H1 (cell line): ENCODE results near the gene CDX2. TPM values are rescaled to one million over a fixed set of nuclear protein-coding genes. Genes with fewer than 3 reads are reported as not detected.

Experiments
- CTCF ChIA-PET: fragments of 300-600 bp; sonication (Branson Sonifier 250); formaldehyde crosslinking; loops from one replicate; lab custom pipeline; 2021; ENCODE audit not compliant: partially characterized antibody; lab: Charles Lee
- POLR2A ChIA-PET: fragments of 300-600 bp; sonication (Branson Sonifier 250); formaldehyde crosslinking; loops from one replicate; lab custom pipeline; 2021; ENCODE audit warnings: inconsistent platforms; ENCODE audit not compliant: partially characterized antibody; lab: Charles Lee
- DNase-seq, 2 experiments: peaks; one replicate each; pipeline versions ENCODE4 v3.0.0 to v3.0.0-alpha.2; 2010 to 2022; ENCODE audit warnings: low spot score in 2 of 2, low read depth in 1 of 2, mixed read lengths in 1 of 2
- FAIRE-seq: peaks from 2 replicates; lab custom pipeline; 2011; peaks lifted over from hg19 to GRCh38; lab: Jason Lieb, UNC
- H2AFZ ChIP-seq: 2 replicates; pipeline ENCODE4 v1.8.1; 2012; ENCODE audit warnings: low read length, inconsistent platforms
- H2AK5ac ChIP-seq: 2 replicates; pipeline ENCODE4 v1.6.1; 2013; ENCODE audit warnings: low read depth, low read length
- H2BK120ac ChIP-seq: replicated peaks from 2 replicates; pipeline ENCODE3; 2013; ENCODE audit warnings: low read depth, low read length, inconsistent platforms
- H2BK12ac ChIP-seq: 2 replicates; pipeline ENCODE4 v1.6.1; 2013; ENCODE audit warnings: low read depth, low read length
- H2BK15ac ChIP-seq: 2 replicates; pipeline ENCODE4 v1.6.1; 2013; ENCODE audit warnings: low read length
- H2BK20ac ChIP-seq: 2 replicates; pipeline ENCODE4 v1.6.1; 2013; ENCODE audit warnings: low read length
- H2BK5ac ChIP-seq: 2 replicates; pipeline ENCODE4 v1.6.1; 2013; ENCODE audit warnings: low read depth, low read length
- H3K14ac ChIP-seq: 2 replicates; pipeline ENCODE4 v1.6.1; 2013; ENCODE audit warnings: inconsistent platforms; ENCODE audit not compliant: insufficient read length
- H3K18ac ChIP-seq: 2 replicates; pipeline ENCODE4 v1.6.1; 2013; ENCODE audit warnings: low read length; ENCODE audit errors: extremely low read depth
- H3K23ac ChIP-seq: 2 replicates; pipeline ENCODE4 v1.6.1; 2013; ENCODE audit warnings: inconsistent platforms; ENCODE audit not compliant: insufficient read length
- H3K23me2 ChIP-seq: 2 replicates; pipeline ENCODE4 v1.6.1; 2013; ENCODE audit warnings: low read depth, low read length
- H3K27ac ChIP-seq: 2 replicates; pipeline ENCODE4 v1.6.1; 2011; ENCODE audit warnings: low read depth, low read length, inconsistent platforms
- H3K27me3 ChIP-seq, 4 experiments: replicated peaks in 1 of 4; 1 replicate in 1 of 4; 2 replicates in 3 of 4; pipeline versions ENCODE4 v1.6.1 to v1.8.1; 2011 to 2013; ENCODE audit warnings: low read length in 3 of 4, mild to moderate bottlenecking in 3 of 4, inconsistent platforms in 2 of 4, mixed read lengths in 2 of 4, moderate library complexity in 1 of 4; ENCODE audit not compliant: control insufficient read depth in 3 of 4, insufficient read depth in 3 of 4; ENCODE audit errors: extremely low read depth in 1 of 4
- H3K36me3 ChIP-seq, 4 experiments: 2 replicates each; pipeline versions ENCODE4 v1.6.1 to v1.8.1; 2011 to 2013; ENCODE audit warnings: mild to moderate bottlenecking in 4 of 4, low read length in 3 of 4, moderate library complexity in 2 of 4, control low read depth in 1 of 4, inconsistent platforms in 1 of 4; ENCODE audit not compliant: insufficient read depth in 4 of 4, control insufficient read depth in 2 of 4
- H3K4ac ChIP-seq: replicated peaks from 2 replicates; pipeline ENCODE3; 2013; ENCODE audit warnings: low read length, low read depth, mixed read lengths, inconsistent platforms; ENCODE audit not compliant: insufficient read length
- H3K4me1 ChIP-seq, 4 experiments: replicated peaks in 1 of 4; 1 replicate in 1 of 4; 2 replicates in 3 of 4; pipeline versions ENCODE4 v1.6.1 to v1.8.1; 2011 to 2013; ENCODE audit warnings: low read length in 3 of 4, inconsistent platforms in 2 of 4, mixed read lengths in 1 of 4; ENCODE audit not compliant: insufficient read depth in 4 of 4, control insufficient read depth in 3 of 4
- H3K4me2 ChIP-seq, 2 experiments: 2 replicates each; pipeline versions ENCODE4 v1.6.1 to v1.8.1; 2011 to 2013; ENCODE audit warnings: low read depth in 2 of 2, low read length in 2 of 2, control low read depth in 1 of 2, inconsistent platforms in 1 of 2, mild to moderate bottlenecking in 1 of 2; ENCODE audit not compliant: insufficient read depth in 1 of 2
- H3K4me3 ChIP-seq, 4 experiments: fragments of 200-600, 300-600 bp in 1 of 4; sonication (generic), shearing (Covaris generic), sonication (Bioruptor Twin) in 1 of 4; 2 replicates each; pipeline versions ENCODE4 v1.5.1 to v1.8.1; 2011 to 2016; ENCODE audit warnings: low read length in 4 of 4, low read depth in 3 of 4, control low read depth in 2 of 4, inconsistent platforms in 2 of 4, mild to moderate bottlenecking in 2 of 4, mixed read lengths in 1 of 4, moderate library complexity in 1 of 4; ENCODE audit not compliant: insufficient read depth in 2 of 4; ENCODE audit errors: extremely low read depth in 1 of 4
- H3K56ac ChIP-seq: replicated peaks from 2 replicates; pipeline ENCODE3; 2013; ENCODE audit warnings: low read depth, mild to moderate bottlenecking, mixed read lengths, low read length, inconsistent platforms; ENCODE audit not compliant: insufficient read length
- H3K79me1 ChIP-seq: 2 replicates; pipeline ENCODE4 v1.6.1; 2013; ENCODE audit warnings: low read depth, low read length, control low read depth
- H3K79me2 ChIP-seq, 2 experiments: 2 replicates each; pipeline versions ENCODE4 v1.6.1 to v1.8.1; 2012 to 2013; ENCODE audit warnings: low read length in 2 of 2, mild to moderate bottlenecking in 2 of 2, inconsistent platforms in 1 of 2; ENCODE audit not compliant: insufficient read depth in 2 of 2, control insufficient read depth in 1 of 2
- H3K9ac ChIP-seq, 4 experiments: replicated peaks in 1 of 4; 1 replicate in 1 of 4; 2 replicates in 3 of 4; pipeline versions ENCODE4 v1.6.1 to v1.8.1; 2011 to 2013; ENCODE audit warnings: low read depth in 3 of 4, low read length in 3 of 4, control low read depth in 2 of 4, mild to moderate bottlenecking in 2 of 4, moderate library complexity in 2 of 4, inconsistent platforms in 1 of 4; ENCODE audit errors: extremely low read depth in 1 of 4
- H3K9me3 ChIP-seq, 2 experiments: 2 replicates each; pipeline versions ENCODE4 v1.6.1 to v1.8.1; 2012 to 2013; ENCODE audit warnings: mild to moderate bottlenecking in 2 of 2, moderate library complexity in 2 of 2, control low read depth in 1 of 2, inconsistent platforms in 1 of 2, low read depth in 1 of 2, low read length in 1 of 2, mixed read lengths in 1 of 2; ENCODE audit not compliant: insufficient read depth in 2 of 2
- H4K20me1 ChIP-seq, 2 experiments: replicated peaks in 1 of 2; 2 replicates each; pipeline versions ENCODE3 to v1.8.1; 2011 to 2013; ENCODE audit warnings: inconsistent platforms in 2 of 2, low read length in 2 of 2, mild to moderate bottlenecking in 1 of 2; ENCODE audit not compliant: insufficient read depth in 2 of 2, control insufficient read depth in 1 of 2
- H4K5ac ChIP-seq: 2 replicates; pipeline ENCODE4 v1.6.1; 2013; ENCODE audit warnings: low read length, low read depth, mixed read lengths, inconsistent platforms; ENCODE audit not compliant: insufficient read length
- H4K8ac ChIP-seq: 2 replicates; pipeline ENCODE4 v1.8.0; 2013; ENCODE audit warnings: mild to moderate bottlenecking, moderate library complexity, low read length, inconsistent platforms; ENCODE audit not compliant: insufficient read depth; ENCODE audit errors: extremely low read depth
- H4K91ac ChIP-seq: replicated peaks from 2 replicates; pipeline ENCODE3; 2013; ENCODE audit warnings: low read length, mixed read lengths, inconsistent platforms; ENCODE audit not compliant: insufficient read length
- EZH2 ChIP-seq: fragments of 200-600 bp; sonication (generic); IDR thresholded peaks from 2 replicates; pipeline ENCODE4 v1.7.1; 2012; ENCODE audit warnings: low read depth, mild to moderate bottlenecking, moderate library complexity, low read length, inconsistent platforms; ENCODE audit not compliant: severe bottlenecking
- POLR2AphosphoS5 ChIP-seq: IDR thresholded peaks from 2 replicates; pipeline ENCODE4 v1.6.1; 2011; ENCODE audit warnings: low read depth, low read length
- SP2 ChIP-seq: IDR thresholded peaks from 2 replicates; pipeline ENCODE4 v1.6.1; 2012; ENCODE audit warnings: mild to moderate bottlenecking, low read length, inconsistent platforms
- SUZ12 ChIP-seq: fragments of 200-600 bp; sonication (generic); IDR thresholded peaks from 2 replicates; pipeline ENCODE4 v1.6.1; 2012; ENCODE audit warnings: mild to moderate bottlenecking, inconsistent platforms, low read length, moderate library complexity, mixed read lengths
- WGBS, 2 experiments: shearing (Covaris generic) in 1 of 2; methylation state at CpG; one replicate each; pipeline versions ENCODE4 v1.1.6 to v1.1.7; 2013 to 2015; ENCODE audit warnings: low lambda C conversion rate in 2 of 2, mixed read lengths in 2 of 2, inconsistent platforms in 1 of 2, low coverage in 1 of 2, missing lambda C conversion rate in 1 of 2; ENCODE audit not compliant: insufficient replicate concordance in 2 of 2, insufficient coverage in 1 of 2, insufficient read length in 1 of 2; ENCODE audit errors: extremely low coverage in 1 of 2, missing lambda C conversion rate in 1 of 2; 5-methylcytosine and 5-hydroxymethylcytosine counted together
- polyA plus RNA-seq, 7 experiments: library from polyadenylated mRNA; depleted of rRNA in 3 of 7; stranded (reverse) in 5 of 7; unstranded in 2 of 7; fragments of >200 nt in 5 of 7; fragments of 200-250 nt in 2 of 7; gene quantifications; 1 replicate in 5 of 7; 2 replicates in 1 of 7; 4 replicates in 1 of 7; pipeline versions ENCODE4 v1.2.1 to v1.2.3, GENCODE V29; 2011 to 2013; ENCODE audit warnings: missing spikeins in 2 of 7, mixed read lengths in 2 of 7
- total RNA-seq: library from RNA; stranded (reverse); fragmentation: NEBNext Ultra II Directional; extraction: Animal tissue kit (Norgen Biotek cat#: 25700); gene quantifications from 2 replicates; pipeline ENCODE4 v1.2.1, GENCODE V29; 2021

CDX2 gene
- total and polyA plus RNA-seq, 2 of the 8 experiments (the other 6 are each of a cell fraction or from before 2014, with no cell fraction given) = 0.09 TPM; not detected in 1

- Histone ChIP-seq H3K18ac (no peak overlapping the region), H3K79me1 (no peaks in the 10 kb centered on the region), H2BK5ac (no peak overlapping the region), H2BK120ac (no peak overlapping the region), H3K23me2 (peaks cover 5% of the 10 kb centered on the region; the same call in 1 of the 2 replicates), H2BK15ac (no peak overlapping the region), H3K23ac (no peak overlapping the region), H3K9me3 (no peaks in the 10 kb centered on the region; a peak in 1 of 4 replicates), H3K4ac (no peak overlapping the region), H2AFZ (no peak overlapping the region), H3K4me1 (peaks cover 2 to 13% (median 6%) of the 10 kb centered on the region in 4 experiments; a peak in 6 of 7 replicates), H4K8ac (no peak overlapping the region), H4K5ac (no peak overlapping the region), H3K4me3 (no peak overlapping the region), H2BK12ac (no peak overlapping the region), H3K56ac (no peak overlapping the region), H4K91ac (no peak overlapping the region), H2AK5ac (no peak overlapping the region), H3K36me3 (no peaks in the 10 kb centered on the region; a peak in 1 of 8 replicates), H2BK20ac (no peak overlapping the region), H3K4me2 (no peak overlapping the region), H4K20me1 (peaks cover 8 to 17% of the 10 kb centered on the region in 2 experiments), H3K79me2 (no peaks in the 10 kb centered on the region), H3K27me3 (peaks cover 82 to 99% (median 93%) of the 10 kb centered on the region in 4 experiments), H3K27ac (no peak overlapping the region), H3K9ac (no peak overlapping the region), H3K14ac (no peak overlapping the region)
- FAIRE-seq (no peak), DNase-seq (no peak)
- WGBS, 2 experiments = 30% methylated on average over 5 of the region's 5 CpGs; no CpG with 5 or more reads in 1 of the 2 experiments
- POLR2A ChIA-PET = no interaction called here
- TF ChIP-seq POLR2AphosphoS5 (no peak), SP2 (no peak), SUZ12 (peak; percentile 23), EZH2 (peak; percentile 53)
- CTCF ChIA-PET = interaction anchor here (1.1 to 8.6 kb wide), 7 partner anchors 9 to 159 kb away, joined by 3 to 150 read pairs (median 4); partner anchors contain the start of gene CDX2
Measured at GRCh38 chr13:27956576-27957300, 12.4 kb downstream of the CDX2 start.
